Fibroblast of pulmonary artery (primary cell): Measurements from ENCODE around the gene STX1B.

Experiments
- DNase-seq: peaks from one replicate; pipeline ENCODE4 v3.0.0-alpha.2; 2010; ENCODE audit warnings: low read depth
- H3K4me3 ChIP-seq: replicated peaks from 2 replicates; pipeline ENCODE4 v1.5.1; 2011; ENCODE audit warnings: low read depth, mild to moderate bottlenecking, control low read depth, low read length, moderate library complexity
- CTCF ChIP-seq: IDR thresholded peaks from 2 replicates; pipeline ENCODE4 v1.5.1; 2011; ENCODE audit warnings: mild to moderate bottlenecking, control low read depth, low read length, inconsistent platforms; ENCODE audit errors: missing control alignments

The STX1B gene

GRCh38 chr16:31042866-31043265 is 32.4 kb upstream of the STX1B start:
- TF ChIP-seq CTCF = no peak
- no peak for DNase-seq
- no peak overlapping the region for H3K4me3 ChIP-seq

GRCh38 chr16:31038993-31039392 is 28.6 kb upstream of the STX1B start:
- no peak overlapping the region for H3K4me3 ChIP-seq
- DNase-seq = no peak
- no peak for TF ChIP-seq CTCF

- no peak for DNase-seq
- TF ChIP-seq CTCF = no peak
Measured at GRCh38 chr16:31036691-31037090, 26.3 kb upstream of the STX1B start.

GRCh38 chr16:31033709-31034492 is 23.5 kb upstream of the STX1B start:
- no peak for TF ChIP-seq CTCF
- peak; percentile 80 for DNase-seq
- H3K4me3 ChIP-seq = peak overlapping the region; percentile 99

More at GRCh38 chr16:31036691-31037090, 26.3 kb upstream of the STX1B start:
- H3K4me3 ChIP-seq = no peak overlapping the region

GRCh38 chr16:31032736-31033708 is 22.6 kb upstream of the STX1B start, which contains the start of gene STX4:
STX4 (plus strand) TSS chr16:31033558; CDS start chr16:31033806, 248 bp downstream.
- peak; percentile 99 for DNase-seq

GRCh38 chr16:31031276-31031675 is 20.8 kb upstream of the STX1B start:
- TF ChIP-seq CTCF = no peak
- no peak overlapping the region for H3K4me3 ChIP-seq
- DNase-seq = no peak

More at GRCh38 chr16:31032736-31033708, 22.6 kb upstream of the STX1B start, which contains the start of gene STX4:
- peak within 1 kb of the TSS; percentile 99 for H3K4me3 ChIP-seq
- TF ChIP-seq CTCF = no peak
